ENCODE data around the gene SIRT2.

GRCh38 chr19:38862321-38863059, 36.9 kb downstream of the SIRT2 start:
- TF ChIP-seq CTCF (IDR thresholded peaks at IDR 0.05) (no peak), EZH2 (IDR thresholded peaks at IDR 0.05; ENCODE audit: borderline replicate concordance, insufficient read depth, low read depth, low read length, poor library complexity, severe bottlenecking) (no peak)
